Nephron progenitor cell (in vitro differentiated cells): Measurements from ENCODE around the gene PHF1.
"Not testable (repeated sequence)": the region's sequence is repeated elsewhere in the genome, so short reads cannot be mapped to it uniquely, and the experiment has no call there.

Source experiments
- DNase-seq: peaks from one replicate; pipeline ENCODE4 v3.0.0; 2021
- H3K27ac Mint-ChIP-seq: 2 replicates; pipeline ENCODE4 v1.8.0; 2021; ENCODE audit warnings: mild to moderate bottlenecking, moderate library complexity, mixed read lengths
- H3K27me3 Mint-ChIP-seq: 2 replicates; pipeline ENCODE4 v1.8.0; 2021; ENCODE audit warnings: mild to moderate bottlenecking, low read depth, mixed read lengths; ENCODE audit not compliant: poor library complexity
- H3K36me3 Mint-ChIP-seq: 2 replicates; pipeline ENCODE4 v1.8.0; 2021; ENCODE audit warnings: low read depth, mixed read lengths
- H3K4me1 Mint-ChIP-seq: 2 replicates; pipeline ENCODE4 v1.8.0; 2021; ENCODE audit warnings: mixed read lengths
- H3K4me3 Mint-ChIP-seq: 2 replicates; pipeline ENCODE4 v1.8.0; 2021; ENCODE audit warnings: mild to moderate bottlenecking, moderate library complexity, mixed read lengths
- H3K9me3 Mint-ChIP-seq: 2 replicates; pipeline ENCODE4 v1.8.0; 2021; ENCODE audit warnings: mild to moderate bottlenecking, moderate library complexity, mixed read lengths
- TF ChIP-seq, protein P1 (sequence below): fragments of 200-600 bp; sonication (generic); IDR thresholded peaks from 2 replicates; pipeline ENCODE4 v1.5.0; 2021; ENCODE audit warnings: antibody characterized with exemption

Gene PHF1

DNA sequence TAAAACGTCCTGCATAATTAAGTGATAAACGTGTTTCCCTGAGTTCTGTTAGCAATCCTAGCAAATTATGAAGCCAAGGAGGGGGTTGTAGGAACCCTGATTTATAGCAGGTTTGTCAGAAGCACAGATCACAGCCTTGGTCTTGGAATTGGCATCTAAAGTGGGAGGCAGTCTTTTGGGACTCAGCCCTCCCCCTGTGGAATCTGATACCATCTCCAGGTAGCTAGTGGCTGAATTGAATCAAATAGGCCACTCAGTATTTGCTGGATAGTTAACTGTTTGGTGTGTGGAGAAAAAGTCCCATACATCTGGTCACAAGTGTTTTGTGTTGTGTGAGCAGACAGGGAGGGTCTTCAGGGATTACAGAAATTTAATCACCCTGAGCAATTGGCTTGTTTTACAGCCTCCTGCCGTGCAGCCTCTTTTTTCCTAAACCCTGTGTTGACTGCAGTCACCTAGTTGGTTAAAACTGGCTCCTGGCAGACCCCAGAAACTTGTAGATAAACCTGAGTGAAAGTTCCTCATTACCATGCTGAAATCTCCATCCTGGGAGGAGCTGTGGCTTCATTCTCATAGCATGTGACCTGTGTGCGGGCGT lies 38.2 kb upstream of the PHF1 start:
- no peak for DNase-seq
- Mint-ChIP-seq H3K9me3 (no peaks in the 10 kb centered on the region), H3K36me3 (no peaks in the 10 kb centered on the region), H3K27me3 (peaks cover 6% of the 10 kb centered on the region), H3K4me1 (peaks cover 51% of the 10 kb centered on the region), H3K4me3 (peak overlapping the region; percentile 45), H3K27ac (peak overlapping the region; percentile 75)
- TF ChIP-seq, protein P1, sequence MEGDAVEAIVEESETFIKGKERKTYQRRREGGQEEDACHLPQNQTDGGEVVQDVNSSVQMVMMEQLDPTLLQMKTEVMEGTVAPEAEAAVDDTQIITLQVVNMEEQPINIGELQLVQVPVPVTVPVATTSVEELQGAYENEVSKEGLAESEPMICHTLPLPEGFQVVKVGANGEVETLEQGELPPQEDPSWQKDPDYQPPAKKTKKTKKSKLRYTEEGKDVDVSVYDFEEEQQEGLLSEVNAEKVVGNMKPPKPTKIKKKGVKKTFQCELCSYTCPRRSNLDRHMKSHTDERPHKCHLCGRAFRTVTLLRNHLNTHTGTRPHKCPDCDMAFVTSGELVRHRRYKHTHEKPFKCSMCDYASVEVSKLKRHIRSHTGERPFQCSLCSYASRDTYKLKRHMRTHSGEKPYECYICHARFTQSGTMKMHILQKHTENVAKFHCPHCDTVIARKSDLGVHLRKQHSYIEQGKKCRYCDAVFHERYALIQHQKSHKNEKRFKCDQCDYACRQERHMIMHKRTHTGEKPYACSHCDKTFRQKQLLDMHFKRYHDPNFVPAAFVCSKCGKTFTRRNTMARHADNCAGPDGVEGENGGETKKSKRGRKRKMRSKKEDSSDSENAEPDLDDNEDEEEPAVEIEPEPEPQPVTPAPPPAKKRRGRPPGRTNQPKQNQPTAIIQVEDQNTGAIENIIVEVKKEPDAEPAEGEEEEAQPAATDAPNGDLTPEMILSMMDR = no peak

DNA sequence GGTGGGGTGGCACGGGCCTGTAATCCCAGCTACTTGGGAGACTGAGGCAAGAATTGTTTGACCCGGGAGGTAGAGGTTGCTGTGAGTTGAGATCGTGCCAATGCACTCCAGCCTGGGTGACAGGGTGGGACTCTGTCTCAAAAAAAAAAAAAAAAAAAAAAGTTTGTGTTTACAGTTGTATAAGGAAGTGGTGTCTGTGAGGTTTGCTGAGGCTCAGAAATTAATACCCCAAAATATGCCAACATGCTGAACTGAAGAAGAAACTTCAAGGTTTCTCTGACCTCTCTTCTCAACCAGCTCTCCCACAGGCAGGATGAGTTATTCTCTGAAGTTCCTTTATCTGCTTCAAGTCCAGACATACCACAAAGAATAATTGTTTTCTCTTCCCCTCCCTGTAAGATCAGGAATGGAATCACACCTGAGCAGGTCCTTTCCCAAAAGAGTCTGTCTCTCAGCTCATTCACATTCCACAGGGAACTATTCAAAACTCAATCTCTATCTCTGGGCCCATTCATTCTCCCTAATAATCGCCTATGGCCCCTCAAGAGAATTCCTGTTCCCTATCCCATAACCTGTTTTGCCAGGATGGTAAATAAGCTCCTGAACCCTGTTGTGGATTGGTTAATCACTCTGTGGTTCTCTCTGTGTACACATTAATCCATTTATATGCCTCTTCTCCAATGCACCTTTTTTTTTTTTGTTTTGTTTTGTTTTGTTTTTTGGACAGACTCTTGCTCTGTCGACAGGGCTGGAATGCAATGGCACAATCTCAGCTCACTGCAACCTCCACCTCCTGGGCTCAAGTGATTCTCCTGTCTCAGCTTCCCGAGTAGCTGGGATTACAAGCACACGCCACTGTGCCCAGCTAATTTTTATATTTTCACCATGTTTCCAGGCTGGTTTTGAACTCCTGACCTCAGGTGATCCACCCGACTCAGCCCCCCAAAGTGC lies 36.6 kb upstream of the PHF1 start:
- peaks cover 10% of the 10 kb centered on the region for H3K27me3 Mint-ChIP-seq
- H3K27ac Mint-ChIP-seq = peak overlapping the region; percentile 87
- DNase-seq = no peak
- TF ChIP-seq, protein P1 = no peak
- H3K9me3 Mint-ChIP-seq = no peaks in the 10 kb centered on the region
- peak overlapping the region; percentile 20 for H3K4me3 Mint-ChIP-seq
- peaks cover 53% of the 10 kb centered on the region for H3K4me1 Mint-ChIP-seq
- H3K36me3 Mint-ChIP-seq = no peaks in the 10 kb centered on the region

DNA sequence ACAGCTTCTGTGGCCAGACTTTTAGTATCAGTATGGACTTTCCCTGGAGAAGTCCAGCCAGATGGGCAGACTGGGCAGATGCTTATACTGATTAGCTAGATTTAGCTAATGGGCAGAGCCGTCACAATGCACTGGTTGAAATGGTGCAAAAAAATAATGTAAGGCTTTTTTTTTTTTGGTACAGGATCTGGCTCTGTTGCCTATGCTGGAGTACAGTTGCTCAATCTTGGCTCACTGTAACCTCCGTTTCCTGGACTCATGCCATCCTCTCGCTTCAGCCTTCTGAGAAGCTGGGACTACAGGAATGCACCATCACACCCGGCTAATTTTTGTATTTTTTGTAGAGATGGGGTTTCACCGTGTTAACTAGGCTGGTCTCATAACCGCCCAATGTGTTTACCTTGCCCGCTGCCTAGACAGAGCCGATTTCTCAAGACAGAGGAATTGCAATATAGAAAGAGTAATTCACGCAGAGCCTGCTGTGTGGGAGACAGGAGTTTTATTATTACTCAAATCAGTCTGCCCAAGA lies 35.6 kb upstream of the PHF1 start:
- TF ChIP-seq, protein P1 = no peak
- Mint-ChIP-seq H3K4me1 (peaks cover 53% of the 10 kb centered on the region), H3K36me3 (no peaks in the 10 kb centered on the region), H3K4me3 (no peak overlapping the region), H3K27me3 (peaks cover 13% of the 10 kb centered on the region), H3K9me3 (no peaks in the 10 kb centered on the region), H3K27ac (peak overlapping the region; percentile 74)
- no peak for DNase-seq

DNA sequence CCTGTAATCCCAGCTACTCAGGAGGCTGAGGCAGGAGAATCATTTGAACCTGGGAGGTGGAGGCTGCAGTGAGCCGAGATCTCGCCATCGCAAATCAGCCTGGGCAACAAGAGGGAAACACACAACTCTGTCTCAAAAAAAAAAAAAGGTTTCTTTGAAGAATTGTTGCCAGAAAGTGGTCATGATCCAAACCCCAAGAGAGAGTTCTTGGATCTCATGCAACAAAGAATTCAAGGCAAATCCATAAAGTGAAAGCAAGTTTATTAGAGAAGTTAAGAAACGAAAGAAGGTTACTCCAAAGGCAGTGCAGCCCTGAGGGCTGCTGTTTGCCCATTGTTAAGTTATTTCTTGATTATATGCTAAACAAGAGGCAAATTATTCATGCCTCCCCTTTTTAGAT lies 33.6 kb upstream of the PHF1 start:
- Mint-ChIP-seq H3K4me1 (peaks cover 55% of the 10 kb centered on the region), H3K9me3 (no peaks in the 10 kb centered on the region), H3K27me3 (peaks cover 16% of the 10 kb centered on the region), H3K4me3 (no peak overlapping the region), H3K27ac (no peak overlapping the region), H3K36me3 (no peaks in the 10 kb centered on the region)
- TF ChIP-seq, protein P1 = no peak
- no peak for DNase-seq

DNA sequence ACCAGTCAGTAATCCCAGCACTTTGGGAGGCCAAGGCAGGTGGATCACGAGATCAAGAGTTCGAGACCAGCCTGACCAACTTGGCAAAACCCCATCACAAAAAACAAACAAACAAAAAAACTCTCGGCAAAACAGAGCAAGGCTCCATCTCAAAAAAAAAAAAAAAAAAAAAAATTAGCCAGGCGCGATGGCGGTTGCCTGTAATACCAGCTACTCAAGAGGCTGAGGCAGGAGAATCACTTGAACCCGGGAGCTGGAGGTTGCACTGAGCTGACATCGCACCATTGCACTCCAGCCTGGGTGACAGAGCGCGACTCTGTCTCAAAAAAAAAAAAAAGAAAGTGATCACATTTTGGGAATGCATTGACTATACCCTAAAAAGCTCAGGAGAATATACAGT lies 31.6 kb upstream of the PHF1 start:
- H3K4me3 Mint-ChIP-seq, H3K9me3 Mint-ChIP-seq, H3K36me3 Mint-ChIP-seq, H3K27ac Mint-ChIP-seq, DNase-seq: not testable (repeated sequence)
- H3K27me3 Mint-ChIP-seq = peaks cover 16% of the 10 kb centered on the region
- H3K4me1 Mint-ChIP-seq = peaks cover 44% of the 10 kb centered on the region

DNA sequence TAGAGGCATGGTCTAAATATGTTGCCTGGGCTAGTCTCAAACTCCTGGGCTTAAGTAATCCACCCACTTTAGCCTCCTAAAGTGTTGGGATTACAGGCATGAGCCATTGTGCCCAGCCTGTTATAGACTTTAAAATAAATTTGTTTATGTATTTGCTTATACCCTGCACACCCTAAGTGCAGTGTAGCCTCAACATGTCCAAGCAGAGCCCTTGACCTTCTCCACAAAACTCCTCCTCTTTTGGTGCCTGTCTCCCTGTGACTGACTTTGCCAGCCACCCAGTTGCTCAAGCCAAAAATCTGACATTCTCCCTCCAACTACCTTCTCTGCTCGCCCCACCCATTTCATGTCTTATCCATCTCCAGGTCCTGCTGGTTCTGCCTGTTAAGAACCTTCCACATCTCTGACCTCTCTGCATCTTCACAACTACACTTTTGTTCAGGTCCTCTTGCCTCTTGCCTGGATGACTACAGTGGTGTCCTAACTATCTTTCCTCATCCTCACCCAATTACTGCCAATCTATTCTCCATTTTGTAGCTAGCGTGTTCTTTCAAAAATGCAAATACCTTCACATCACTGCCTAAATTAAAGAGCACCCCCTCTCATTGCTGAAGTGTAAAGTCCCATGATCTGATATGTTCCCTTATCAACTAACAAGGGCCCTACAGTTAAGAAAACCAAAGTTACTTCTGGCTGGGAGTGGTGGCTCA lies 30.4 kb upstream of the PHF1 start:
- no peaks in the 10 kb centered on the region for H3K9me3 Mint-ChIP-seq
- H3K36me3 Mint-ChIP-seq = no peaks in the 10 kb centered on the region
- H3K4me1 Mint-ChIP-seq = peaks cover 37% of the 10 kb centered on the region
- H3K27me3 Mint-ChIP-seq = peaks cover 10% of the 10 kb centered on the region
- no peak for DNase-seq
- H3K27ac Mint-ChIP-seq = no peak overlapping the region
- TF ChIP-seq, protein P1 = no peak
- no peak overlapping the region for H3K4me3 Mint-ChIP-seq
